BE2C (cell line): Measurements from ENCODE around the gene FRYL.

Source experiments
- DNase-seq: peaks from one replicate; pipeline ENCODE4 v3.0.0-alpha.2; 2020
- H3K27me3 ChIP-seq: fragments of 250-450 bp; sonication (Bioruptor Pico); 2 replicates; pipeline ENCODE4 v1.5.1; 2020; ENCODE audit warnings: mild to moderate bottlenecking
- H3K36me3 ChIP-seq: fragments of 250-450 bp; sonication (Bioruptor Pico); 2 replicates; pipeline ENCODE4 v1.5.1; 2020; ENCODE audit warnings: mild to moderate bottlenecking
- H3K4me1 ChIP-seq: fragments of 250-450 bp; sonication (Bioruptor Pico); 2 replicates; pipeline ENCODE4 v1.5.1; 2020
- H3K4me3 ChIP-seq: 2 replicates; pipeline ENCODE4 v1.5.1; 2011; ENCODE audit warnings: low read depth, low read length
- H3K9me3 ChIP-seq: fragments of 250-450 bp; sonication (Bioruptor Pico); 2 replicates; pipeline ENCODE4 v1.5.1; 2020
- CTCF ChIP-seq: IDR thresholded peaks from 2 replicates; pipeline ENCODE4 v1.5.1; 2012; ENCODE audit warnings: mild to moderate bottlenecking, low read depth, low read length

Gene FRYL

GRCh38 chr4:48504026-48504330, 276.1 kb downstream of the FRYL start:
- Histone ChIP-seq H3K9me3 (no peaks in the 10 kb centered on the region), H3K4me1 (peaks cover 2% of the 10 kb centered on the region; the same call in 1 of the 2 replicates), H3K27me3 (no peaks in the 10 kb centered on the region), H3K36me3 (peaks cover 78% of the 10 kb centered on the region), H3K4me3 (no peak overlapping the region)
- no peak for TF ChIP-seq CTCF
- no peak for DNase-seq

GRCh38 chr4:48503233-48504025, 276.6 kb downstream of the FRYL start:
- TF ChIP-seq CTCF: no peak
- no peak for DNase-seq
- no peak overlapping the region for H3K4me3 ChIP-seq
- peaks cover 77% of the 10 kb centered on the region for H3K36me3 ChIP-seq
- H3K4me1 ChIP-seq: peaks cover 2% of the 10 kb centered on the region; the same call in 1 of the 2 replicates
- H3K27me3 ChIP-seq: no peaks in the 10 kb centered on the region
- H3K9me3 ChIP-seq: no peaks in the 10 kb centered on the region

GRCh38 chr4:48499551-48500066, 280.5 kb downstream of the FRYL start:
- no peaks in the 10 kb centered on the region for H3K9me3 ChIP-seq
- H3K4me1 ChIP-seq: peaks cover 2% of the 10 kb centered on the region; the same call in 1 of the 2 replicates
- H3K36me3 ChIP-seq: peaks cover 92% of the 10 kb centered on the region
- DNase-seq: no peak
- no peaks in the 10 kb centered on the region for H3K27me3 ChIP-seq
- no peak overlapping the region for H3K4me3 ChIP-seq
- TF ChIP-seq CTCF: no peak

GRCh38 chr4:48498895-48499294, 281.2 kb downstream of the FRYL start:
- no peaks in the 10 kb centered on the region for H3K9me3 ChIP-seq
- peaks cover 92% of the 10 kb centered on the region for H3K36me3 ChIP-seq
- no peak for TF ChIP-seq CTCF
- no peak for DNase-seq
- H3K27me3 ChIP-seq: no peaks in the 10 kb centered on the region
- no peaks in the 10 kb centered on the region; the same call in 1 of the 2 replicates for H3K4me1 ChIP-seq
- no peak overlapping the region for H3K4me3 ChIP-seq

- no peak overlapping the region for H3K4me3 ChIP-seq
- TF ChIP-seq CTCF: no peak
- no peaks in the 10 kb centered on the region for H3K27me3 ChIP-seq
- H3K9me3 ChIP-seq: no peaks in the 10 kb centered on the region
- H3K4me1 ChIP-seq: no peaks in the 10 kb centered on the region
- H3K36me3 ChIP-seq: peaks cover 94% of the 10 kb centered on the region
- DNase-seq: no peak
These were observed 284.1 kb downstream of the FRYL start for GRCh38 chr4:48495941-48496340.

- Histone ChIP-seq H3K9me3 (no peaks in the 10 kb centered on the region), H3K4me3 (no peak overlapping the region), H3K27me3 (no peaks in the 10 kb centered on the region), H3K36me3 (peaks cover 93% of the 10 kb centered on the region), H3K4me1 (peaks cover under 1% of the 10 kb centered on the region)
- DNase-seq: no peak
- TF ChIP-seq CTCF: no peak
These were observed 286.5 kb downstream of the FRYL start for GRCh38 chr4:48493452-48494100.
